ENCODE measurements around the gene OR2L13.
"Not testable (repeated sequence)": the region's sequence is repeated elsewhere in the genome, so short reads cannot be mapped to it uniquely, and the experiment has no call there.

Gene OR2L13

GRCh38 chr1:248094884-248095283, at the start of gene OR2L13:
OR2L13 (plus strand) TSS chr1:248095184; CDS start chr1:248099376, 4,192 bp downstream.
- no peak for DNase-seq (ENCODE audit: low read depth in 2 of 2)

GRCh38 chr1:248045209-248045608, 49.8 kb upstream of the OR2L13 start:
- no peak for DNase-seq (ENCODE audit: low read depth in 2 of 2)

- DNase-seq (ENCODE audit: low read depth in 2 of 2): no peak
Measured at GRCh38 chr1:248046536-248046935, 48.4 kb upstream of the OR2L13 start, which contains the start of gene OR2L3. OR2L3 (plus strand) TSS chr1:248046836; CDS start chr1:248060682, 13,846 bp downstream.

GRCh38 chr1:248047008-248047407, 48.0 kb upstream of the OR2L13 start:
- DNase-seq (ENCODE audit: low read depth in 2 of 2): no peak

GRCh38 chr1:248054671-248055070, 40.3 kb upstream of the OR2L13 start:
- no peak for DNase-seq (ENCODE audit: low read depth in 2 of 2)

- no peak for DNase-seq (ENCODE audit: low read depth in 2 of 2)
Measured at GRCh38 chr1:248055261-248055660, 39.7 kb upstream of the OR2L13 start.

- DNase-seq (ENCODE audit: low read depth in 2 of 2): no peak
Measured at GRCh38 chr1:248065071-248065470, 29.9 kb upstream of the OR2L13 start.

- no peak for DNase-seq (ENCODE audit: low read depth in 2 of 2)
Measured at GRCh38 chr1:248065604-248066003, 29.4 kb upstream of the OR2L13 start.

- DNase-seq (ENCODE audit: low read depth in 2 of 2): not testable (repeated sequence)
Measured at GRCh38 chr1:248083864-248084263, 11.1 kb upstream of the OR2L13 start.

GRCh38 chr1:248098529-248098928, 3.5 kb downstream of the OR2L13 start:
- no peak for DNase-seq (ENCODE audit: low read depth in 2 of 2)

GRCh38 chr1:248102847-248103246, 7.9 kb downstream of the OR2L13 start:
- no peak for DNase-seq (ENCODE audit: low read depth in 2 of 2)

GRCh38 chr1:248111157-248111556, 16.2 kb downstream of the OR2L13 start:
- DNase-seq (ENCODE audit: low read depth in 2 of 2): no peak

- no peak for DNase-seq (ENCODE audit: low read depth in 2 of 2)
Measured at GRCh38 chr1:248114890-248115289, 19.9 kb downstream of the OR2L13 start.

GRCh38 chr1:248127653-248128052, 32.7 kb downstream of the OR2L13 start:
- no peak for DNase-seq (ENCODE audit: low read depth in 2 of 2)

GRCh38 chr1:248136811-248137210, 41.8 kb downstream of the OR2L13 start:
- DNase-seq (ENCODE audit: low read depth in 2 of 2): no peak

GRCh38 chr1:248140846-248141245, 45.9 kb downstream of the OR2L13 start:
- no peak for DNase-seq (ENCODE audit: low read depth in 2 of 2)

- DNase-seq (ENCODE audit: low read depth in 2 of 2): no peak
Measured at GRCh38 chr1:248143311-248143710, 48.3 kb downstream of the OR2L13 start.

- DNase-seq (ENCODE audit: low read depth in 2 of 2): no peak
Measured at GRCh38 chr1:248144513-248145198, 49.7 kb downstream of the OR2L13 start, which contains the start of gene OR2M5. OR2M5 (plus strand) TSS chr1:248145148; CDS start chr1:248145148, 0 bp downstream.

Data from activated CD8-positive, alpha-beta memory T cell treated with anti-CD3 and anti-CD28 coated beads for 4 hours (primary cell).